Transverse colon (tissue), 4 donors: ENCODE results near the gene ROGDI.

Experiments
- POLR2A ChIP-seq: fragments of 450-650 bp; IDR thresholded peaks from one replicate; pipeline ENCODE4 v1.6.1; 2016; ENCODE audit warnings: antibody characterized with exemption, mild to moderate bottlenecking, moderate library complexity
- POLR2AphosphoS5 ChIP-seq, 3 donors: sonication (generic); formaldehyde crosslinking; IDR thresholded peaks; one replicate each; pipeline ENCODE4 v1.6.1; 2016; ENCODE audit warnings: antibody characterized with exemption in 3 of 3
- TF ChIP-seq, protein P1 (sequence below), 5 experiments: fragments of 200-600 bp in 3 of 5; fragments of 450-650 bp in 2 of 5; sonication (generic) in 3 of 5; IDR thresholded peaks; 1 replicate in 2 of 5; 2 replicates in 3 of 5; pipeline ENCODE4 v1.5.1; 2016 to 2017; ENCODE audit warnings: antibody characterized with exemption in 5 of 5, inconsistent platforms in 3 of 5, mild to moderate bottlenecking in 2 of 5, moderate library complexity in 1 of 5

DNA sequence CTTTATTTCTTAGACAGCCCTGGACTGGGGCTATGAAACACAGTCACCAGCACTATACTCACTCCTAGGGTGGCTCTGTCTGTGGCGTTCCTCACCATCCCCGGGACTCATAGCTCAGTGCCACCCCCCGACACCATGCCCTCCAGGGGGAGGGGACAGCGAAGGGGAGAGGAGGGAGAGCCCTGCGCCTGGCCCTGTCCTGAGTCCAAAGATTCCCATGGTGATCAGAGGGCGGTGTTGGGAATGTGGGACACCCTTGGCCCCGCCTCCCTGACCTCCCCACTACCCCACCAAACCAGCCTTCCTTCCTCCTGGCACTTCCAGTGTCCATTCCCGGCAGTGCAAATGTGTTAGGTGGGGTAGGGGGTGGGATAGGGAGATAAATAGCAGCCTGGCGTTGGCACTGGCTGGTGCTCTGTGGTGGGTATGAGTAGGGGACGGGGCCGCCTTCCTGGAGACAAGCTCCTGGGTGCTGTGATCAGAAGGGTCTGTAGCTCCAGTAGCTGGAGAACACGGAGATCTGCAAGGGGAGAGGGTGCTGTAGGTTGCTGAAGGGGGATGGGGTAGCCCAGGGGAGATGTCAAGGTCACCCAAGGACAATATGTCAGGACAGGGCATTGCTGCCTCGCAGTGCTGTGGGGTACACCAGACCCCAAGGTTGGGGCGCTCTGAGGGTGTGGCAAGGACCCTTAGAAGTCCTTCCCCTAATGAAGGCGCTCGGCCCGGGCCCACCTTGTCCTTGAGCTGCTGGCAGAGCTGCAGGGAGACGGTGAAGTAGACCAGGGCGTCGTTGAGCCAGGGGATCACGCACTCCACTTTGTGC, 5.2 kb downstream of the ROGDI start:
- TF ChIP-seq POLR2A (no peak), POLR2AphosphoS5 (IDR thresholded peaks at IDR 0.05) (no peak)
- TF ChIP-seq, protein P1, sequence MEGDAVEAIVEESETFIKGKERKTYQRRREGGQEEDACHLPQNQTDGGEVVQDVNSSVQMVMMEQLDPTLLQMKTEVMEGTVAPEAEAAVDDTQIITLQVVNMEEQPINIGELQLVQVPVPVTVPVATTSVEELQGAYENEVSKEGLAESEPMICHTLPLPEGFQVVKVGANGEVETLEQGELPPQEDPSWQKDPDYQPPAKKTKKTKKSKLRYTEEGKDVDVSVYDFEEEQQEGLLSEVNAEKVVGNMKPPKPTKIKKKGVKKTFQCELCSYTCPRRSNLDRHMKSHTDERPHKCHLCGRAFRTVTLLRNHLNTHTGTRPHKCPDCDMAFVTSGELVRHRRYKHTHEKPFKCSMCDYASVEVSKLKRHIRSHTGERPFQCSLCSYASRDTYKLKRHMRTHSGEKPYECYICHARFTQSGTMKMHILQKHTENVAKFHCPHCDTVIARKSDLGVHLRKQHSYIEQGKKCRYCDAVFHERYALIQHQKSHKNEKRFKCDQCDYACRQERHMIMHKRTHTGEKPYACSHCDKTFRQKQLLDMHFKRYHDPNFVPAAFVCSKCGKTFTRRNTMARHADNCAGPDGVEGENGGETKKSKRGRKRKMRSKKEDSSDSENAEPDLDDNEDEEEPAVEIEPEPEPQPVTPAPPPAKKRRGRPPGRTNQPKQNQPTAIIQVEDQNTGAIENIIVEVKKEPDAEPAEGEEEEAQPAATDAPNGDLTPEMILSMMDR (IDR thresholded peaks at IDR 0.05): no peak
